Fibroblast of skin of back (primary cell): ENCODE data around the gene FGGY.
A peak's percentile ranks its signal among the peaks of the same experiment; 100 is the strongest.
"Not testable (repeated sequence)": the region's sequence is repeated elsewhere in the genome, so short reads cannot be mapped to it uniquely, and the experiment has no call there.

Experiments used
- DNase-seq: peaks from one replicate; pipeline ENCODE4 v3.0.0-alpha.2; 2013

FGGY gene

GRCh38 chr1:59452559-59452958 lies 155.7 kb downstream of the FGGY start:
- DNase-seq = no peak

- no peak for DNase-seq
Observed at GRCh38 chr1:59453297-59453968, 156.5 kb downstream of the FGGY start.

DNA sequence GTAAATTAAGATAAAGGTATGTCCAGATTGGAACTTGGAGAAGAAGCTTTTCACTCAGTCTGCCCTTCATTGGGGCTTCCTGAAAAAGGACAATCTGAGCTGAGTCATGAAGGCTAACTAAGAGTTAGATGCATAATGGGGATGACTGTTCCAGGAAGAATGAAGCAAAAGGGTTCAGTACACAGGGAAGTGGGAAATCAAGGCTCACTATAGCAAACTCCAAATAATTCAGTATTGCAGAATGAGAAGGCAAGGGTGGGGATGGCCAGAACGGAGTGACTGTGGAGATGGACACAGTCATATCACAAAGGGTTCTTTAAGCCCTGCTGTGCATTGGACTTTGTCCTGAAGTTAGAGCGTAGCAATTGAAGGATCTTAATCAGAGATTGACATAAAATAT lies 158.3 kb downstream of the FGGY start:
- peak; percentile 77 for DNase-seq

DNA sequence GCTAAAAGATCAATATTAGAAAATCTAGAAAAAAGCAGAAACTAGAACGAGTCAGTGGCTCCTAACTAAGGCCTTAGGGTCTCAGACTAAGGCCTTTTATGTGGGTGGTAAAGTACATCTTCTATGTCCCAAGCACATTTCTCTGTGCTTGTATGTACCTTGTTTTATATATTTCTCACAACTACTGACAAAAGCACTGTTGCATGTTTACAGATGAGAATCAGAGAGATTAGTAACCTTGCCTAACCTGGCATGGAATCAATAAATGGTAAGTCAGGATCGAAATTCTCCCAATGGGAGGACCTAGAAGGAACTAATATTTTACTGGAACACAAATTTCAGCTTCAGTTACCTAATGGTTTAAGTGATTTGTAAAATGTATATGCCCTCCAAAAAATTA lies 160.9 kb downstream of the FGGY start:
- DNase-seq = no peak

- DNase-seq = no peak
Observed at GRCh38 chr1:59458884-59459283, 162.0 kb downstream of the FGGY start.

DNA sequence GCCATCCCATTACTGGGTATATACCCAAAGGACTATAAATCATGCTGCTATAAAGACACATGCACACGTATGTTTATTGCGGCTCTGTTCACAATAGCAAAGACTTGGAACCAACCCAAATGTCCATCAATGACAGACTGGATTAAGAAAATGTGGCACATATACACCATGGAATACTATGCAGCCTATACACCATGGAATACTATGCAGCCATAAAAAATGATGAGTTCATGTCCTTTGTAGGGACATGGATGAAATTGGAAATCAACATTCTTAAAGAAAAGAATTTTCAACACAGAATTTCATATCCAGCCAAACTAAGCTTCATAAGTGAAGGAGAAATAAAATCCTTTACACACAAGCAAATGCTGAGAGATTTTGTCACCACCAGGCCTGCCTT lies 166.0 kb downstream of the FGGY start:
- not testable (repeated sequence) for DNase-seq

- not testable (repeated sequence) for DNase-seq
Observed at GRCh38 chr1:59465478-59465877, 168.6 kb downstream of the FGGY start.

- no peak for DNase-seq
Observed at GRCh38 chr1:59468828-59469428, 172.0 kb downstream of the FGGY start.

GRCh38 chr1:59471991-59472570 lies 175.2 kb downstream of the FGGY start:
- not testable (repeated sequence) for DNase-seq

DNA sequence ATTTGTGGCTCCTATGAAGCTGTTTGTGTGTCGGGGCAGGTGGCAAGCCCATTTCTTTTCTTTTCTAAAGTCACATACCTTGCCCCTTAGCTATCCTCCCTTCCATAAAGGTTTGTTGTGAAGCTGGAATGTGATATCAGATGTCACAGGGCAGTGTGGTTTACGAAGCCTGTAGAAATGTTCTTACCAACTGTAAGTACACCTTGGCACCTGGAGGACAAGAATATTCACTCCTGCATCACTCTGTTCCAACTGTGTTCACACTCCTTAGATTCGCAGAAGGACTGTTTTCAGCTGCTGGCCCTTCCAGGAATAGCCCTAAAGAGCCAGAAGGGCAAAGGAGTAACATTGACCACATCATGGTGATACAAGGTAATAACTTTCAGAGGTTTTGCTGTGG lies 176.9 kb downstream of the FGGY start:
- DNase-seq = no peak

DNA sequence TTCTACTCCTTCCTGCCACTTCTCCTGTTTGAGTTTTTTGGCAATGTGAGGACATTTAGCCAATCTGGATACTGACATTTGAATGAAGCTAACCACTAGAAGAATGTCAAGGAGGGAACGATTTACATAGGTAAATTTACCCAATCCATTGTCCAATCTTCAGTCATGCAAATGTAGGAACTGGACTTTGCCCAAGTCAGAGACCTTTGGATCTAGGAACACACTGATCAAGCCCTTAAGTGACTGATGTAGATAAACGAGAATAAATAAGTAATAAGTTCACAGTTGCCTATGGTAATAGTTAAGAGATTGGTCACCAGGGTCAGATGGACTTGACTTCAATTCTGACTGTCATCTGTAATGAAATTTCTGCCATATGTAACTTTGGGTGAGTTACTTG lies 177.6 kb downstream of the FGGY start:
- no peak for DNase-seq

GRCh38 chr1:59475737-59476136 lies 178.8 kb downstream of the FGGY start:
- DNase-seq = peak; percentile 14

- DNase-seq = peak; percentile 27
Observed at GRCh38 chr1:59477286-59477685, 180.4 kb downstream of the FGGY start.

- DNase-seq = no peak
Observed at GRCh38 chr1:59477867-59478266, 181.0 kb downstream of the FGGY start.

- DNase-seq = no peak
Observed at GRCh38 chr1:59478822-59479221, 181.9 kb downstream of the FGGY start.

DNA sequence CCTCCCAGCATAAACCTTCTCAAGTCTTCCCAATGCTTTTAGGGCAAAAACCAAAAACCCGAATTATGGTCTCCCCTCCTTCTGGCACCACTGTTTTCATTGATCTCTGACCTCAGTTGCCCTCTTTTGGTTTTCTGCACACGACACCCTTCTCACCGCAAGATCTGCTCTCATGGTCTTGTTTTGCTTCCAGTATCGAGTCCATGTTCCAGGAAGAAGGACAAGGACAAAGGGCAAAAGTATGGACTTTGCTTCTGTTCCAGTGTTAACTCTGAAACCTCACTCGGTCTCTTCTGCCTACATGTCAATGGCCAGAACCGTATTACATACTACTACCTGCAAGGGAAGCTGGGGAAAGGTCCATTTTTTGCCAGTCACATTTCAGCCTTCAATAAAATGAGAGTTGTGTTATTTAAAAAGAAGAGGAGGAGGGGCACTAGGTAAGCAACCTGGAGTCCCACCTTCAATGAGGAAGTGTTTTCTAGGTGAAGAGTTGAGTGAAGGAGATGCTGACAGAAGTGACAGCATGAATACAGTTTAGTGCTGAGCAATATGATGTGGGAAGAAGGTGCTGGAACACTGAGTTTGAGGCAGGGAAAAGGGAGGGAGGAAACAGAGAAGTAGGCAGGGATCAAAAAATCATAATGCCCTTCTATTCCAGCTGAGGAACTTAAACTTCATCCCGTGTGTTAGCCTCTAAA lies 183.4 kb downstream of the FGGY start:
- no peak for DNase-seq

DNA sequence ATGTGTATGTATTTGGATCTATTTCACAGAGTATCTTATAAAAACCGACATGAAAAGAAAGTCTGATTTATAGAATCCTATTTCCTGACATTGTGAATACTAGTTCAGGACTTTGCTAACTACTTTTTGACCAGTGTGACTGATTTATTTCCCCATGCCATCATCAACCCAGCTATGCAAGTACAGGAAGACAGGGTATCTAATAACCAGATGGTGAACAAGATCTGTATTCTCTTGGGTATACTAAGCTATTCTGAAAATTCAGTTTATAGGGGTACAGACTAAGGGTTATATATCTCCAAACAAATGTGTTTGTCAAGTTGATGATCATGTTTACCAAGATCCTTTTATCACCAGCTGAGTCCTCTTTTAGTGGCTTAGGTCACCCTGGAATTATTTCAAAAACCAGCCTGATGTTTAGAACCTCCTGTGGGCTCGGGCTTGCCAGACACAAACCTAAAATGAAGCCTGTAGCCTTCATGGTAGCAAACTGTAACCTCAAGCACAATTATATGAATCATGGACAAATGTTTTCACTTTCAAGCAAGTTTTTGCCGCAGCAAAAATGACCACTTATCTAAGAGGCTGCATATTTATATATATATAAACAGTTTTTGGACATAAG lies 185.1 kb downstream of the FGGY start:
- no peak for DNase-seq

GRCh38 chr1:59482986-59483385 lies 186.1 kb downstream of the FGGY start:
- DNase-seq = no peak

DNA sequence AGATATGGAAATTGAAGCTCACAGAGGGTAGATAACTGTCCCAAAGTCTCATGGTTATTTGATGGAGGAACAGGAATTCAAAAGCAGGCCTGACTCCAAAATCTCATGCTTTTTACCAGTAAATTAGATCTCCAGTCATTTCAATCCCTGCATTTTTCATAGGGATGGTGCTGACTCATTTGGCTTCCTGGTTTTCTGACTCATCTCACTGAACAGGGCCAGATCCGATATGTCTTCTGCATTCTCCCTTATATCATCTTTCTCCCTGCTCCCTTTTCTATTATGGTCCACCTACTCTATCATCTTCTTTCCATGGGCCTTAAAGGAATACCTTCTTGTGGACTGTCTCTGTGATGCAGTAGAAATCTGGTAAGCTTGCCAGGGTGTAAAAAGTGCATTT lies 187.2 kb downstream of the FGGY start:
- peak; percentile 93 for DNase-seq

DNA sequence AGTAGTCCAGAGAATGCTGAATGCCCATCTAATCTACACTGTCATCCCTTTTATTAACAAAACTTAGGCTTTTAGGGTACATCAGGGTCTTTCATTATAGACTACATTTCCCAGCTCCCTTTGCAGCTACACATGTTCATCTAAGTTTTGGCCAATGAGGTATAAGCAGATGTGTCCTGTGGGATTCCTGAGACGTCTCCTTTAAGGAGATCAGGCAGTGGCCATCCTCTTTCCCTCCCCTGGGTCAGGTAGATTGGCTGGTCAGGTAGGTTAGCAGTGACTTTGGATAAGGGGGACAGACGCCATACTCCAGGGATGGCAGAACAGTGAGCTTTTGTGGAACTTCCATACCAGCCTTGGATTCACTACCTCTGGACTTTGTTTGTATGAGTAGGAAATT lies 188.3 kb downstream of the FGGY start:
- DNase-seq = no peak

- no peak for DNase-seq
Observed at GRCh38 chr1:59485949-59486348, 189.1 kb downstream of the FGGY start.

DNA sequence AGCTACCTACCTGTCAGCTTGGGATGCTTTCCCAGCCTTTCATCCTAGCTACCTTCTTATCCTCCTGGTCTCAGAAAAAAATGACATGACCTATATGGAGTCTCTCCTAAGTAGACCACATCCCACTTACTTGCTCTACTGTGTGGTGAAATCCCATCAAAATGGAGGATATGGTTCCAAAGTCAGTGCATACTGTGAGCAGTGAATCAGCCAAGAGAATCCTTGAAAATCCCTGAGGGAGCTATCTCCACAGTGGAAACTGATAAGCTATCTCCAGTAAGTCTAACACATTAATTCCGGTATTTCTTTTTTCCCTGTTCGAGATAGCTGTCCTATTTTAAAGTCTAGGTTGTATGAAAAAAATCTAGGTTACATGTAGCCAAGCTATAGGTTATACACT lies 189.7 kb downstream of the FGGY start:
- peak; percentile 58 for DNase-seq

DNA sequence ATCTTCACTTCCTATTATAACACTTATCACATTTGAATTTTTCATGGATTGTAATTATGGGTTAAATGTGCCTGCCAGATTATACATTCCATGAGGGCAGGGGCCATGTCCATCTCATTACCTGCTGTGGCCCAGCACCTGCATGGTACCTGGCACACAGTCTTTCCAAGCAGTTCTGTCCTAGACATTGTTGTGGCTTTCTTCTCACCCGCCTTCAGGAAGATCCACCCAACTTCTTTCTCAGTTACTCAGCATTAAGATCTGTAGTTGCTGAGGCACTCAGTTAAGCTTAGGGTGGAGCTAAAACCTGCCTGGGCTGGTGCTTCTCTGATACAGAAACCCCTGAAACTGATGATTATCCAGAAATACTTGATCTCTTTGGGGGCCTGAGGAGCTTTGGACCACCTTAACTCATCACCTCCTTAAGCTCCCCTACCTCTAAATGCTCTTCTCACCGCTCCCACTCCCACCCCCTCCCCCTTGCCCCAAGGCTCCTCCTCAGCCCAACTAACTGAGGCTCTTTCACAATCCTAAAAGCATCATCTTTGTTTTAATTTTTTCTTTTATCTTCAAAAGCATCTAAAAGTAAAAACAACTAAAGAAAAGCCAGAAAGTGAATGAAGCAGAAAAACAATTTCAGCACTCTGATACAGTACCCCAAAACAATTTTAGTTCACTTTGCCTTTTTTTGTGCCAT lies 190.6 kb downstream of the FGGY start:
- DNase-seq = peak; percentile 39
